Endothelial cell of umbilical vein (primary cell): ENCODE data around the gene UBA52. TPM values are rescaled to one million over a fixed set of nuclear protein-coding genes. Genes with fewer than 3 reads are reported as not detected.

Experiments
- BruUV-seq: library from RNA; stranded (reverse); fragments of 400-500 nt; replicated peaks from 2 replicates; lab custom pipeline; 2021; lab: Mats Ljungman, UMichigan
- CTCF ChIA-PET: fragments of 300-600, 350-600 bp; sonication (Branson Sonifier 250); formaldehyde crosslinking; loops from one replicate; lab custom pipeline; 2021; ENCODE audit warnings: antibody characterized with exemption, inconsistent platforms; lab: Charles Lee
- POLR2A ChIA-PET: fragments of 300-600, 350-600 bp; sonication (Branson Sonifier 250); formaldehyde crosslinking; loops from one replicate; lab custom pipeline; 2021; ENCODE audit warnings: antibody characterized with exemption, inconsistent platforms; lab: Charles Lee
- DNase-seq: peaks from one replicate; pipeline ENCODE4 v3.0.0-alpha.2; 2011; ENCODE audit warnings: low read depth, low spot score
- FAIRE-seq: peaks from 2 replicates; lab custom pipeline; 2011; peaks lifted over from hg19 to GRCh38; lab: Jason Lieb, UNC
- H2AFZ ChIP-seq: 2 replicates; pipeline ENCODE4 v1.6.0; 2012; ENCODE audit warnings: low read depth, low read length, control low read depth, inconsistent platforms
- H3K27ac ChIP-seq: 2 replicates; pipeline ENCODE4 v1.5.1; 2011; ENCODE audit warnings: low read depth, mild to moderate bottlenecking, control low read depth, low read length, moderate library complexity; ENCODE audit not compliant: insufficient read depth
- H3K27me3 ChIP-seq, 2 experiments: 2 replicates each; pipeline versions ENCODE4 v1.6.0 to v1.6.1; 2011; ENCODE audit warnings: low read length in 2 of 2, mixed read lengths in 1 of 2; ENCODE audit not compliant: control insufficient read depth in 2 of 2, insufficient read depth in 2 of 2
- H3K36me3 ChIP-seq, 2 experiments: 2 replicates in 1 of 2; 3 replicates in 1 of 2; pipeline ENCODE4 v1.5.1; 2011; ENCODE audit warnings: low read length in 2 of 2, mild to moderate bottlenecking in 1 of 2, moderate library complexity in 1 of 2; ENCODE audit not compliant: control insufficient read depth in 2 of 2, insufficient read depth in 2 of 2; ENCODE audit errors: extremely low read depth in 1 of 2
- H3K4me1 ChIP-seq: 3 replicates; pipeline ENCODE4 v1.5.1; 2011; ENCODE audit warnings: mild to moderate bottlenecking, low read length; ENCODE audit not compliant: control insufficient read depth, insufficient read depth; ENCODE audit errors: extremely low read depth
- H3K4me2 ChIP-seq: 2 replicates; pipeline ENCODE4 v1.6.1; 2011; ENCODE audit warnings: low read length, control low read depth, mixed read lengths; ENCODE audit not compliant: insufficient read depth
- H3K4me3 ChIP-seq, 3 experiments: fragments of 200-600 bp in 1 of 3; sonication (generic), shearing (Covaris generic) in 1 of 3; replicated peaks in 1 of 3; 2 replicates each; pipeline ENCODE4 v1.5.1; 2011 to 2016; ENCODE audit warnings: control low read depth in 3 of 3, low read length in 3 of 3, mild to moderate bottlenecking in 2 of 3, inconsistent platforms in 1 of 3, low read depth in 1 of 3, moderate library complexity in 1 of 3; ENCODE audit not compliant: insufficient read depth in 1 of 3
- H3K79me2 ChIP-seq: 2 replicates; pipeline ENCODE4 v1.6.0; 2012; ENCODE audit warnings: low read length, inconsistent platforms; ENCODE audit not compliant: control insufficient read depth, insufficient read depth
- H3K9ac ChIP-seq: replicated peaks from 2 replicates; pipeline ENCODE3; 2011; ENCODE audit warnings: low read length, control low read depth; ENCODE audit not compliant: insufficient read depth; ENCODE audit errors: extremely low read depth
- H3K9me1 ChIP-seq: replicated peaks from 3 replicates; pipeline ENCODE4 v1.6.0; 2011; ENCODE audit warnings: mild to moderate bottlenecking, low read length; ENCODE audit not compliant: control insufficient read depth, insufficient read depth; ENCODE audit errors: extremely low read depth
- H3K9me3 ChIP-seq: replicated peaks from 2 replicates; pipeline ENCODE4 v1.5.1; 2012; ENCODE audit warnings: low read length, inconsistent platforms; ENCODE audit not compliant: control insufficient read depth, insufficient read depth
- H4K20me1 ChIP-seq: replicated peaks from 2 replicates; pipeline ENCODE3; 2011; ENCODE audit warnings: mild to moderate bottlenecking, low read length; ENCODE audit not compliant: control insufficient read depth, insufficient read depth; ENCODE audit errors: extremely low read depth
- CTCF ChIP-seq, 2 donors: IDR thresholded peaks; 1 replicate in 1 of 2; 2 replicates in 1 of 2; pipeline ENCODE4 v1.5.1; 2011; ENCODE audit warnings: low read length in 2 of 2, mild to moderate bottlenecking in 2 of 2, moderate library complexity in 2 of 2, control low read depth in 1 of 2, inconsistent platforms in 1 of 2, low read depth in 1 of 2; ENCODE audit not compliant: insufficient read depth in 1 of 2; ENCODE audit errors: extremely low read depth in 1 of 2
- EZH2 ChIP-seq: IDR thresholded peaks from 2 replicates; pipeline ENCODE4 v1.6.1; 2012; ENCODE audit warnings: borderline replicate concordance, low read depth, mild to moderate bottlenecking, moderate library complexity, low read length, inconsistent platforms; ENCODE audit not compliant: severe bottlenecking
- FOS ChIP-seq: IDR thresholded peaks from 2 replicates; pipeline ENCODE4 v1.6.1; 2011; ENCODE audit warnings: mild to moderate bottlenecking, low read length, moderate library complexity, borderline replicate concordance; ENCODE audit not compliant: insufficient read depth
- GATA2 ChIP-seq: IDR thresholded peaks from 2 replicates; pipeline ENCODE4 v1.7.0; 2011; ENCODE audit warnings: low read depth, mild to moderate bottlenecking, moderate library complexity, mixed read lengths, low read length; ENCODE audit not compliant: insufficient read length, insufficient read depth
- JUN ChIP-seq: IDR thresholded peaks from 2 replicates; pipeline ENCODE4 v1.6.1; 2011; ENCODE audit warnings: borderline replicate concordance, low read depth; ENCODE audit not compliant: insufficient read length, insufficient read depth
- MYC ChIP-seq: IDR thresholded peaks from one replicate; pipeline ENCODE4 v1.6.1; 2011; ENCODE audit warnings: mild to moderate bottlenecking, low read depth, low read length
- POLR2A ChIP-seq: IDR thresholded peaks from 2 replicates; pipeline ENCODE4 v1.6.1; 2012; ENCODE audit warnings: low read depth, mild to moderate bottlenecking, control low read depth, low read length
- POLR2AphosphoS5 ChIP-seq: IDR thresholded peaks from 2 replicates; pipeline ENCODE4 v1.6.1; 2012; ENCODE audit warnings: low read depth, mild to moderate bottlenecking, control low read depth, low read length, moderate library complexity; ENCODE audit not compliant: insufficient read depth
- dilution Hi-C: fragments of 300-500 bp; cut with MboI; formaldehyde crosslinking; loops from one replicate; pipeline ENCODE4 v1.15.0; 2019; ENCODE audit warnings: low sequenced_read_pairs; ENCODE audit not compliant: extremely low pct_ligation_motif_present
- intact Hi-C: fragments of 100-400 bp; cut with micrococcal nuclease; formaldehyde crosslinking; loops from one replicate; pipeline ENCODE4 v1.10.0; 2022
- polyA plus RNA-seq, 4 experiments: library from polyadenylated mRNA; depleted of rRNA in 3 of 4; stranded (reverse) in 3 of 4; unstranded in 1 of 4; fragments of >200 nt; gene quantifications; 2 replicates each; pipeline versions ENCODE4 v1.2.1 to v1.2.3, GENCODE V29; 2011 to 2012; ENCODE audit warnings: missing spikeins in 1 of 4
- total RNA-seq: library from RNA; stranded (reverse); gene quantifications from 2 replicates; pipeline ENCODE4 v1.2.3, GENCODE V29; 2021
- TF ChIP-seq, protein P1 (sequence below): IDR thresholded peaks from 2 replicates; pipeline ENCODE4 v1.6.1; 2011; ENCODE audit not compliant: insufficient read depth, insufficient read length

The UBA52 gene
- total and polyA plus RNA-seq, 2 donors (not counting 3 experiments of a cell fraction or from before 2014, with no cell fraction given): 1,221 to 3,506 TPM

GRCh38 chr19:18604820-18605159 lies 33.1 kb downstream of the UBA52 start:
- Histone ChIP-seq H3K79me2 (no peaks in the 10 kb centered on the region), H3K9ac (no peak overlapping the region), H3K4me1 (no peaks in the 10 kb centered on the region), H3K27me3 (peaks cover 53 to 60% of the 10 kb centered on the region in 2 experiments), H3K36me3 (no peaks in the 10 kb centered on the region), H2AFZ (no peak overlapping the region), H4K20me1 (no peaks in the 10 kb centered on the region), H3K9me3 (no peaks in the 10 kb centered on the region), H3K4me2 (no peak overlapping the region), H3K9me1 (no peaks in the 10 kb centered on the region), H3K4me3 (no peak overlapping the region), H3K27ac (no peak overlapping the region)
- dilution Hi-C loops (no loop called here), intact Hi-C loops (loop anchor here (5.0 kb wide), 1 partner anchor 43 kb away; no protein-coding TSS in a partner anchor)
- no TSS peak for BruUV-seq
- POLR2A ChIA-PET: no interaction called here
- FAIRE-seq: no peak
- no peak for TF ChIP-seq POLR2AphosphoS5
- TF ChIP-seq EZH2: peak; percentile 53
- TF ChIP-seq MYC: no peak
- DNase-seq: no peak
- CTCF ChIA-PET: interaction anchor here (0.6 kb wide), 1 partner anchor 134 kb away, joined by 4 read pairs; no protein-coding TSS in a partner anchor

DNA sequence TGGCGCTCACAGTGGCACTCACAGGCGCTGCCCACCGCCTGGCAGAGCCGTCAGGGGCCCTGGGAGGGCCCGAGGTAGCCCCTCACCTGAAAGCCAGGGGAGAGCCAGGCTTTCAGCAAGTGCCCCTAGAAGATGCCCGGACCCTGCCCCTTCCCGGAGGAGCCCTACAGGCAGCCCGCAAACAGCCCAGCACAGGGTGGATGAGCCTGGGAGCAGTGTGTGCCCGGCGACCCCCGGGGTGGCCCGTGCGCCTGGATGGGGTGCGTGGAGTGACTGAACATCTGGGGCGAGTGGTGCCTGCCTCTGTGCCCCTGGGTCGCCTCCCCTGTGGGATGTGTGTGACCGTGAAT lies 33.5 kb downstream of the UBA52 start:
- Histone ChIP-seq H3K9ac (no peak overlapping the region), H3K27me3 (peaks cover 56 to 63% of the 10 kb centered on the region in 2 experiments), H3K4me1 (no peaks in the 10 kb centered on the region), H3K36me3 (no peaks in the 10 kb centered on the region), H3K4me3 (no peak overlapping the region), H3K4me2 (no peak overlapping the region), H3K27ac (no peak overlapping the region), H3K9me3 (no peaks in the 10 kb centered on the region), H3K79me2 (no peaks in the 10 kb centered on the region), H3K9me1 (no peaks in the 10 kb centered on the region), H4K20me1 (no peaks in the 10 kb centered on the region), H2AFZ (no peak overlapping the region)
- TF ChIP-seq JUN: no peak
- no peak for TF ChIP-seq POLR2AphosphoS5
- TF ChIP-seq, protein P1, sequence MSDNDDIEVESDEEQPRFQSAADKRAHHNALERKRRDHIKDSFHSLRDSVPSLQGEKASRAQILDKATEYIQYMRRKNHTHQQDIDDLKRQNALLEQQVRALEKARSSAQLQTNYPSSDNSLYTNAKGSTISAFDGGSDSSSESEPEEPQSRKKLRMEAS: no peak
- no peak for TF ChIP-seq FOS
- TF ChIP-seq GATA2: no peak
- TF ChIP-seq CTCF (IDR thresholded peaks at IDR 0.05; ENCODE audit: extremely low read depth in 1 of 2, insufficient read depth in 1 of 2, low read depth in 1 of 2, low read length in 2 of 2): no peak
- no peak for TF ChIP-seq MYC
- TF ChIP-seq POLR2A: no peak
- no peak for TF ChIP-seq EZH2
- no TSS peak for BruUV-seq
- FAIRE-seq (no peak), DNase-seq (no peak)
- CTCF ChIA-PET: interaction anchor here (0.6 kb wide), 1 partner anchor 134 kb away, joined by 4 read pairs; no protein-coding TSS in a partner anchor
- POLR2A ChIA-PET: no interaction called here
- intact Hi-C loops (no loop called here), dilution Hi-C loops (no loop called here)
